H9 (cell line): Measurements from ENCODE around the gene CBX1. TPM values are rescaled to one million over a fixed set of nuclear protein-coding genes. Genes with fewer than 3 reads are reported as not detected.
A peak's percentile ranks its signal among the peaks of the same experiment; 100 is the strongest.
"Not testable (repeated sequence)": the region's sequence is repeated elsewhere in the genome, so short reads cannot be mapped to it uniquely, and the experiment has no call there.

Experiments
- DNase-seq: peaks from one replicate; pipeline ENCODE4 v3.0.0-alpha.2; 2017
- H2AFZ ChIP-seq: one replicate; pipeline ENCODE4 v1.6.1; 2013; ENCODE audit warnings: mild to moderate bottlenecking, low read length, control low read depth, moderate library complexity
- H2AK5ac ChIP-seq: 2 replicates; pipeline ENCODE4 v1.6.1; 2013; ENCODE audit warnings: low read length, control low read depth, mixed read lengths; ENCODE audit not compliant: insufficient read length
- H2BK120ac ChIP-seq: one replicate; pipeline ENCODE4 v1.6.1; 2013; ENCODE audit warnings: low read depth, mild to moderate bottlenecking, low read length, control low read depth, inconsistent platforms; ENCODE audit not compliant: poor library complexity, severe bottlenecking
- H2BK12ac ChIP-seq: 2 replicates; pipeline ENCODE4 v1.6.1; 2013; ENCODE audit warnings: low read length, control low read depth, mixed read lengths, low read depth; ENCODE audit not compliant: insufficient read length
- H2BK15ac ChIP-seq: 2 replicates; pipeline ENCODE4 v1.6.1; 2013; ENCODE audit warnings: low read depth, low read length, control low read depth
- H2BK20ac ChIP-seq: one replicate; pipeline ENCODE4 v1.6.1; 2013; ENCODE audit warnings: low read depth, mild to moderate bottlenecking, low read length, control low read depth, inconsistent platforms; ENCODE audit not compliant: poor library complexity, severe bottlenecking
- H2BK5ac ChIP-seq: 2 replicates; pipeline ENCODE4 v1.6.1; 2013; ENCODE audit warnings: low read length, control low read depth, mixed read lengths; ENCODE audit not compliant: insufficient read length
- H3K14ac ChIP-seq: 2 replicates; pipeline ENCODE4 v1.6.1; 2013; ENCODE audit warnings: low read length, control low read depth; ENCODE audit not compliant: insufficient read depth
- H3K18ac ChIP-seq: 2 replicates; pipeline ENCODE4 v1.6.1; 2013; ENCODE audit warnings: low read depth, mild to moderate bottlenecking, mixed read lengths, low read length, control low read depth; ENCODE audit not compliant: insufficient read length
- H3K23ac ChIP-seq: 2 replicates; pipeline ENCODE4 v1.6.1; 2013; ENCODE audit warnings: low read length, control low read depth, mixed read lengths, low read depth; ENCODE audit not compliant: insufficient read length
- H3K23me2 ChIP-seq: 2 replicates; pipeline ENCODE4 v1.6.1; 2013; ENCODE audit warnings: low read depth, mild to moderate bottlenecking, mixed read lengths, low read length, control low read depth; ENCODE audit not compliant: insufficient read length, poor library complexity, severe bottlenecking
- H3K27ac ChIP-seq: 2 replicates; pipeline ENCODE4 v1.5.1; 2013; ENCODE audit warnings: low read length, control low read depth, mixed read lengths, low read depth; ENCODE audit not compliant: insufficient read length
- H3K27me3 ChIP-seq: 2 replicates; pipeline ENCODE4 v1.6.1; 2013; ENCODE audit warnings: low read length, control low read depth, inconsistent platforms; ENCODE audit not compliant: insufficient read depth
- H3K4ac ChIP-seq: 2 replicates; pipeline ENCODE4 v1.6.1; 2013; ENCODE audit warnings: low read depth, mild to moderate bottlenecking, control low read depth, inconsistent platforms, low read length, moderate library complexity
- H3K4me1 ChIP-seq: 2 replicates; pipeline ENCODE4 v1.6.1; 2013; ENCODE audit warnings: low read length, control low read depth, inconsistent platforms; ENCODE audit not compliant: insufficient read depth
- H3K4me2 ChIP-seq: 2 replicates; pipeline ENCODE4 v1.6.1; 2013; ENCODE audit warnings: low read length, control low read depth, mixed read lengths; ENCODE audit not compliant: insufficient read length, insufficient read depth
- H3K56ac ChIP-seq: 2 replicates; pipeline ENCODE4 v1.6.1; 2013; ENCODE audit warnings: low read depth, mild to moderate bottlenecking, mixed read lengths, low read length, control low read depth; ENCODE audit not compliant: insufficient read length
- H3K79me1 ChIP-seq: 2 replicates; pipeline ENCODE4 v1.6.1; 2013; ENCODE audit warnings: low read depth, mild to moderate bottlenecking, moderate library complexity, low read length, control low read depth, inconsistent platforms; ENCODE audit not compliant: insufficient read depth, poor library complexity, severe bottlenecking
- H3K79me2 ChIP-seq: 2 replicates; pipeline ENCODE4 v1.6.1; 2013; ENCODE audit warnings: low read length, control low read depth, inconsistent platforms; ENCODE audit not compliant: insufficient read depth
- H3K9ac ChIP-seq: 2 replicates; pipeline ENCODE4 v1.6.1; 2013; ENCODE audit warnings: low read length, control low read depth, mixed read lengths; ENCODE audit not compliant: insufficient read length; ENCODE audit errors: extremely low read depth
- H3K9me3 ChIP-seq: one replicate; pipeline ENCODE4 v1.6.1; 2013; ENCODE audit warnings: low read depth, low read length, inconsistent platforms; ENCODE audit not compliant: control insufficient read depth
- H3T11ph ChIP-seq: one replicate; pipeline ENCODE4 v1.6.1; 2013; ENCODE audit warnings: mild to moderate bottlenecking, low read length, control low read depth, inconsistent platforms
- H4K20me1 ChIP-seq: one replicate; pipeline ENCODE4 v1.6.1; 2013; ENCODE audit not compliant: control insufficient read depth, insufficient read length, insufficient read depth
- H4K5ac ChIP-seq: 2 replicates; pipeline ENCODE4 v1.6.1; 2013; ENCODE audit warnings: low read depth, mild to moderate bottlenecking, mixed read lengths, low read length, control low read depth; ENCODE audit not compliant: insufficient read length
- H4K8ac ChIP-seq: replicated peaks from 2 replicates; pipeline ENCODE4 v1.6.1; 2013; ENCODE audit warnings: low read length, control low read depth, mixed read lengths, low read depth; ENCODE audit not compliant: insufficient read length
- H4K91ac ChIP-seq: 2 replicates; pipeline ENCODE4 v1.6.1; 2013; ENCODE audit warnings: low read depth, mild to moderate bottlenecking, moderate library complexity, mixed read lengths, low read length, control low read depth; ENCODE audit not compliant: insufficient read length
- H3K27ac Mint-ChIP-seq, 3 experiments: 2 replicates in 2 of 3; 3 replicates in 1 of 3; pipeline ENCODE4 v1.8.0; 2020 to 2021; ENCODE audit warnings: mixed read lengths in 3 of 3, mild to moderate bottlenecking in 1 of 3, moderate library complexity in 1 of 3
- H3K27me3 Mint-ChIP-seq: 2 replicates; pipeline ENCODE4 v1.8.0; 2021; ENCODE audit warnings: low read depth, mild to moderate bottlenecking, moderate library complexity, mixed read lengths
- H3K36me3 Mint-ChIP-seq, 3 experiments: 2 replicates in 2 of 3; 3 replicates in 1 of 3; pipeline ENCODE4 v1.8.0; 2020 to 2021; ENCODE audit warnings: low read depth in 3 of 3, mixed read lengths in 3 of 3; ENCODE audit not compliant: insufficient read depth in 1 of 3
- H3K4me1 Mint-ChIP-seq, 2 experiments: 2 replicates each; pipeline ENCODE4 v1.8.0; 2020; ENCODE audit warnings: mixed read lengths in 2 of 2
- H3K4me3 Mint-ChIP-seq, 2 experiments: 2 replicates in 1 of 2; 3 replicates in 1 of 2; pipeline ENCODE4 v1.8.0; 2020 to 2021; ENCODE audit warnings: mild to moderate bottlenecking in 2 of 2, mixed read lengths in 2 of 2, moderate library complexity in 1 of 2
- H3K9me3 Mint-ChIP-seq, 2 experiments: 2 replicates in 1 of 2; 3 replicates in 1 of 2; pipeline ENCODE4 v1.8.0; 2020; ENCODE audit warnings: mild to moderate bottlenecking in 2 of 2, mixed read lengths in 2 of 2, moderate library complexity in 1 of 2
- CTCF ChIP-seq: fragments of 200-600 bp; sonication (generic); conservative IDR thresholded peaks from 3 replicates; pipeline ENCODE4 v1.8.0; 2021; ENCODE audit warnings: antibody characterized with exemption, mild to moderate bottlenecking
- WGBS: extraction: QIAGEN DNeasy Blood & Tissue Kit; methylation state at CpG from one replicate; pipeline ENCODE4 v1.1.7; 2013; ENCODE audit warnings: missing lambda C conversion rate, low lambda C conversion rate, mixed read lengths; ENCODE audit not compliant: insufficient read length; ENCODE audit errors: extremely low coverage; 5-methylcytosine and 5-hydroxymethylcytosine counted together
- total RNA-seq: library from RNA; stranded (reverse); gene quantifications from 2 replicates; pipeline ENCODE4 v1.2.1, GENCODE V29; 2021

CBX1 gene
- total RNA-seq, 1 experiment from 2014 or later: 155 TPM

GRCh38 chr17:48036693-48037035 is 64.6 kb downstream of the CBX1 start:
- no CpG with 5 or more reads among the region's 6 CpGs for WGBS
- H3K27me3 Mint-ChIP-seq: peaks cover 65% of the 10 kb centered on the region
- no peaks in the 10 kb centered on the region; a peak in 1 of 7 replicates for H3K36me3 Mint-ChIP-seq
- H3K27me3 ChIP-seq: no peaks in the 10 kb centered on the region; the same call in 1 of the 2 replicates
- TF ChIP-seq CTCF: no peak
- H4K20me1 ChIP-seq: no peaks in the 10 kb centered on the region
- H3K4ac ChIP-seq: no peak overlapping the region
- H2BK15ac ChIP-seq: no peak overlapping the region
- peaks cover 5 to 9% of the 10 kb centered on the region in 2 experiments for H3K4me1 Mint-ChIP-seq
- no peak overlapping the region for H3K56ac ChIP-seq
- H3K27ac ChIP-seq: no peak overlapping the region
- no peak overlapping the region for H3K18ac ChIP-seq
- no peak overlapping the region for H4K91ac ChIP-seq
- H3K9me3 Mint-ChIP-seq: no peaks in the 10 kb centered on the region
- H4K5ac ChIP-seq: no peak overlapping the region
- H3T11ph ChIP-seq: no peak overlapping the region
- H3K27ac Mint-ChIP-seq: no peak overlapping the region
- no peak overlapping the region for H3K23ac ChIP-seq
- no peak overlapping the region for H4K8ac ChIP-seq
- H3K4me2 ChIP-seq: peak overlapping the region; percentile 41
- no peaks in the 10 kb centered on the region for H3K79me2 ChIP-seq
- H3K9me3 ChIP-seq: no peaks in the 10 kb centered on the region
- no peak overlapping the region for H2BK5ac ChIP-seq
- H2BK20ac ChIP-seq: no peak overlapping the region
- H2AFZ ChIP-seq: no peak overlapping the region
- peak overlapping the region; percentile 66 to 79 for H3K4me3 Mint-ChIP-seq
- H3K79me1 ChIP-seq: no peaks in the 10 kb centered on the region
- H2BK120ac ChIP-seq: no peak overlapping the region
- peaks cover 5% of the 10 kb centered on the region for H3K23me2 ChIP-seq
- no peak overlapping the region for H3K9ac ChIP-seq
- no peak for DNase-seq
- no peak overlapping the region; the same call in 1 of the 2 replicates for H3K14ac ChIP-seq
- no peaks in the 10 kb centered on the region; the same call in 1 of the 2 replicates for H3K4me1 ChIP-seq
- no peak overlapping the region for H2AK5ac ChIP-seq
- no peak overlapping the region for H2BK12ac ChIP-seq

- H2BK12ac ChIP-seq, H3K9ac ChIP-seq, H2BK15ac ChIP-seq, H2BK20ac ChIP-seq, H4K91ac ChIP-seq, H2BK5ac ChIP-seq, H3K4me1 Mint-ChIP-seq, H3K4me2 ChIP-seq, H3K14ac ChIP-seq, H3K23ac ChIP-seq, H3K27ac ChIP-seq, H3K23me2 ChIP-seq, H3K4me1 ChIP-seq, DNase-seq, H3K27me3 ChIP-seq, H3K4ac ChIP-seq, H3K18ac ChIP-seq, H2BK120ac ChIP-seq, H3K79me1 ChIP-seq, H3T11ph ChIP-seq, H4K20me1 ChIP-seq, H3K56ac ChIP-seq, H3K36me3 Mint-ChIP-seq, H4K5ac ChIP-seq, H3K9me3 Mint-ChIP-seq, H3K27ac Mint-ChIP-seq, H3K9me3 ChIP-seq, H2AK5ac ChIP-seq, H4K8ac ChIP-seq, H3K4me3 Mint-ChIP-seq, H3K79me2 ChIP-seq, H2AFZ ChIP-seq: not testable (repeated sequence)
- WGBS: no CpG with 5 or more reads among the region's 12 CpGs
- H3K27me3 Mint-ChIP-seq: peaks cover 69% of the 10 kb centered on the region
Measured at GRCh38 chr17:48034734-48035133, 66.5 kb downstream of the CBX1 start.
